Measurements from ENCODE around the gene OBI1.

Gene OBI1

GRCh38 chr13:78680115-78680561 is 21.2 kb upstream of the OBI1 start:
- Histone ChIP-seq H3K36me3 (replicated peaks; ENCODE audit: insufficient read depth, low read length) (no peaks in the 10 kb centered on the region), H2AFZ (ENCODE audit: low read length) (no peak overlapping the region), H3K4me3 (ENCODE audit: low read length) (no peak overlapping the region), H3K4me2 (ENCODE audit: low read depth, low read length) (no peak overlapping the region), H3K9me2 (replicated peaks; ENCODE audit: insufficient read depth, low read length) (no peaks in the 10 kb centered on the region), H3K4me1 (ENCODE audit: low read length) (no peaks in the 10 kb centered on the region), H3K27ac (ENCODE audit: low read length) (no peak overlapping the region), H3K27me3 (replicated peaks; ENCODE audit: insufficient read depth, low read length) (no peaks in the 10 kb centered on the region), H4K20me1 (ENCODE audit: insufficient read depth, low read length) (no peaks in the 10 kb centered on the region), H3K9me3 (replicated peaks; ENCODE audit: insufficient read depth, low read length) (no peaks in the 10 kb centered on the region), H3K9ac (ENCODE audit: low read length) (no peak overlapping the region), H3F3A (ENCODE audit: insufficient read depth, low read length) (no peaks in the 10 kb centered on the region), H3K79me2 (ENCODE audit: low read length) (no peaks in the 10 kb centered on the region)
- TF ChIP-seq EZH2 (optimal IDR thresholded peaks at IDR 0.05; ENCODE audit: low read depth, low read length) (no peak), CTCF (IDR thresholded peaks at IDR 0.05; ENCODE audit: low read length) (no peak), EZH2phosphoT487 (IDR thresholded peaks at IDR 0.05; ENCODE audit: low read length) (no peak)
- DNase-seq, result no peak

DNA sequence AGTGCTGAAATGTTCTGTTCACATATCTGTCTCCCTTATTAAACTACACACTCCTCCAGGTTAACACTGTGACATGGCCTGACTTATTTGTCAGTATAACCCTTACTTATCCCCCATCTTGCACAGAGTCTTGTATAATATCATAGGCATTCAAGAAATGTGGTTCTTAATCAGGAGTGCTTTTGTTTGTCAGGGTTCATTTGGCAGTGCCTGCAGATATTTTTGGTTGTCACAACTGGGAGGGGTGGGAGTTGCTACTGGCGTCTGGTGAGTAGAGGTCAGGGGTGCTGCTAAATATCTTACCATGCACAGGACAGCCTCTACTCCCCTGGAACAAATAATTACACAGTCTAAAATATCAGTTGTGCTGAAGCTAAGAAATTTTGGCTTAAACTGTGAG is 20.4 kb upstream of the OBI1 start:
- no peak for DNase-seq
- Histone ChIP-seq H3K4me1 (ENCODE audit: low read length) (no peaks in the 10 kb centered on the region), H3K79me2 (ENCODE audit: low read length) (no peaks in the 10 kb centered on the region), H4K20me1 (ENCODE audit: insufficient read depth, low read length) (no peaks in the 10 kb centered on the region), H3K4me3 (ENCODE audit: low read length) (no peak overlapping the region), H3K9me3 (replicated peaks; ENCODE audit: insufficient read depth, low read length) (no peaks in the 10 kb centered on the region), H3K9ac (ENCODE audit: low read length) (no peak overlapping the region), H2AFZ (ENCODE audit: low read length) (no peak overlapping the region), H3K27ac (ENCODE audit: low read length) (no peak overlapping the region), H3K36me3 (replicated peaks; ENCODE audit: insufficient read depth, low read length) (no peaks in the 10 kb centered on the region), H3F3A (ENCODE audit: insufficient read depth, low read length) (no peaks in the 10 kb centered on the region), H3K4me2 (ENCODE audit: low read depth, low read length) (no peak overlapping the region), H3K27me3 (replicated peaks; ENCODE audit: insufficient read depth, low read length) (no peaks in the 10 kb centered on the region), H3K9me2 (replicated peaks; ENCODE audit: insufficient read depth, low read length) (no peaks in the 10 kb centered on the region)
- TF ChIP-seq EZH2phosphoT487 (IDR thresholded peaks at IDR 0.05; ENCODE audit: low read length), result no peak
- TF ChIP-seq CTCF (IDR thresholded peaks at IDR 0.05; ENCODE audit: low read length), result no peak
- no peak for TF ChIP-seq EZH2 (optimal IDR thresholded peaks at IDR 0.05; ENCODE audit: low read depth, low read length)

DNA sequence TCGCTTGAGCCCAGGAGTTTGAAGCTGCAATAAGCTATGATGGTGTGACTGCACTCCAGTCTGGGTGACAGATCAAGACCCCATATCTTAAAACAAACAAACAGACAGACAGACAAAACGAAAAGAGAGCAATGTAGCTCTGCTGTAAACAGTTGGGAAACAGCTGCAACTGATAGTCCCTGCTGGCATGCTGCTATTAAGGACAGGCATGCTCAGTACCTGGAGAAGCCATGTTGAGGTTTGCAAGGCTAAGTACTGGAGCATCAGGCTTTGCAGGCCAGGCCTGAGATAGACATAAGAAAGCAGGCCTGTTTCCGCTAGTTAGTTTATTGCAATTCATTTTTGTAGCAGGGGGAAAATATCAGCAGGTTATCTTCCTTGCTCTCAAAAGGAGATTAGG is 16.2 kb upstream of the OBI1 start:
- no peak overlapping the region for H2AFZ ChIP-seq (ENCODE audit: low read length)
- no peaks in the 10 kb centered on the region for H3K9me2 ChIP-seq (replicated peaks; ENCODE audit: insufficient read depth, low read length)
- H3K27ac ChIP-seq (ENCODE audit: low read length), result no peak overlapping the region
- no peak for DNase-seq
- no peaks in the 10 kb centered on the region for H3K4me1 ChIP-seq (ENCODE audit: low read length)
- H3K27me3 ChIP-seq (replicated peaks; ENCODE audit: insufficient read depth, low read length), result no peaks in the 10 kb centered on the region
- TF ChIP-seq CTCF (IDR thresholded peaks at IDR 0.05; ENCODE audit: low read length) (no peak), EZH2phosphoT487 (IDR thresholded peaks at IDR 0.05; ENCODE audit: low read length) (no peak), EZH2 (optimal IDR thresholded peaks at IDR 0.05; ENCODE audit: low read depth, low read length) (no peak)
- H3F3A ChIP-seq (ENCODE audit: insufficient read depth, low read length), result no peaks in the 10 kb centered on the region
- no peaks in the 10 kb centered on the region for H3K9me3 ChIP-seq (replicated peaks; ENCODE audit: insufficient read depth, low read length)
- no peaks in the 10 kb centered on the region for H3K36me3 ChIP-seq (replicated peaks; ENCODE audit: insufficient read depth, low read length)
- H3K9ac ChIP-seq (ENCODE audit: low read length), result no peak overlapping the region
- H3K79me2 ChIP-seq (ENCODE audit: low read length), result no peaks in the 10 kb centered on the region
- H3K4me3 ChIP-seq (ENCODE audit: low read length), result no peak overlapping the region
- H4K20me1 ChIP-seq (ENCODE audit: insufficient read depth, low read length), result no peaks in the 10 kb centered on the region
- H3K4me2 ChIP-seq (ENCODE audit: low read depth, low read length), result no peak overlapping the region

Measured in MM.1S (cell line).